Measurements from ENCODE around the gene UBE2R2.

DNA sequence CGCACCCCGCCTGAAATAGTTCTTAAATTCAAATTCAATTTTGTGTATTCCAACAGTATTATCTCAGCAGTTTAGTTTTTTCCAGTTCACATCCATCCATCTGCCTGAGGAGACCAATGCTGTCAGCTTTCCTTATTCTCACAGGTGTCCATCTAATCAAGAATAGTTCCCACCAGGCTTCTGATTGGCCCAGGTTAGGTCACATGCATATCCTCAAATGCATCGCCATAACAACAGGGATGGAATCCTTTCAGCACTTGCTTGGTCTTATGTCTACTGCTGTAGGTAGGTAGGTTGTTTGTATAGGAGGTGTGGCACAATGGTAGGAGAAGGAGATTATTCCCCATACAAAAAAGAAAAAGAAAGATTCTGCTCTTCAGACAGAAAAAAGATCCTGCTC, 91.2 kb downstream of the UBE2R2 start:
- no peak for TF ChIP-seq POLR2A (IDR thresholded peaks at IDR 0.05; ENCODE audit: low read length)
- no peak for TF ChIP-seq GATA1 (IDR thresholded peaks at IDR 0.05; ENCODE audit: low read depth, low read length)

Measured in erythroblast (primary cell).